Occipital lobe (tissue), 2 donors: ENCODE data around the gene SLC31A1. TPM values are rescaled to one million over a fixed set of nuclear protein-coding genes. Genes with fewer than 3 reads are reported as not detected.
"Not testable (repeated sequence)": the region's sequence is repeated elsewhere in the genome, so short reads cannot be mapped to it uniquely, and the experiment has no call there.

Experiments used
- DNase-seq: peaks from one replicate; lab custom pipeline; 2025; lab: John Stamatoyannopoulos, UW
- total RNA-seq: library from RNA; depleted of rRNA; stranded (reverse); fragments of >200 nt; gene quantifications from one replicate; pipeline ENCODE4 v1.2.3, GENCODE V29; 2014

SLC31A1 gene
- total RNA-seq, 1 donor from 2014 or later = 7.6 TPM

DNA sequence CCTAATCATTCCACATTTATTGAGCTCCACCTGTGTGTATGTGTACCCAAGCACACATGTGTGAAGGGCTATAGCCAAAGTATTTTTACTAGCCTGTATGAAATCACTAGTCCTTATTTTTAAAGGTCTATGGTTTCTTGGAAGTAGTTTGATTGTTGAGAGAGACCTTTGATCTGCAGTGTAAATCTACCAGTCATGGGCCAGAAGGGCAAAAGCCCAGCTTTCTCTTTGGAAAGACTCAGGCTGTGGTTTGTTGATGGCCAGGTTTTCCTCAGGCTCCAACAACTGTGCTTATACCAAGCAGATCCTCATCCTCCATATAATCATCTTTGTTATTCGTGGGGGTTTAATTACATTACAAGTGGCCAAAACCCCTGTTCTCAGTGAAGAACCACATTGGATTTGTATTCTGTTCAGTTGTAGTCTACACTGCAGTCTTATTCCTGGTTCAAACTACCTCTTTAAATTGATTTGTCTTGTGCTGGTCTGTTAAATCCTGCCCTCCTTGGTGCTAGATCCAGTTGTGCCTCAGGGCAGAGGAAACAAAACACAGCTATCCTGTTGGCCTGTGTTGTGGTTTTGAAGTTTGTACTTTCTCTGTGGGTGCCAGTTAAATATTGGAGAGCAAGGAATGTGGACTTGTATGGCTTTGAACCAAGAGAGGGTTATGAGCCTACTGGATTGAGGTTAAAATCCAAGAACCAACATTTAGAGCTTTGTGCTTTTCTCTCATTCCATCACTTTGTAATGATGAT lies 40.8 kb downstream of the SLC31A1 start:
- DNase-seq = no peak

DNA sequence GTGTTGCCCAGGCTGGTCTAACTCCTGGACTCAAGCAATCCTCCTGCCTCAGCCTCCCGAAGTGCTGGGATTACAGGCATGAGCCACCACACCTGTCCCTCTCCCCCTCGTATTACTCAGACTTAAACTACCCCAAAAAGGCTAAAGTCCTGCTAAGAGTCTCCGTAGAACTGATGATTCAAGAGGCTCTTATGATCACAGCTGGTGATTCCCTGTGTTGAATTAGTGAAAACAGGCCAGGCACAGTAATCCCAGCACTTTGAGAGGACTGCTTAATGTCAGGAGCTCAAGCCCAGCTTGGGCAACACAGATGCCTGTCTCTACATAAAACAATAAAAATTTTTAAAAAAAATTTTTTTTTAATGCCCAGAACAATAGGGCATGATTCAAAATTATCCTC lies 44.8 kb downstream of the SLC31A1 start:
- no peak for DNase-seq

- DNase-seq = no peak
Observed at GRCh38 chr9:113267911-113268566, 46.7 kb downstream of the SLC31A1 start.

GRCh38 chr9:113269355-113269754 lies 48.0 kb downstream of the SLC31A1 start:
- no peak for DNase-seq

DNA sequence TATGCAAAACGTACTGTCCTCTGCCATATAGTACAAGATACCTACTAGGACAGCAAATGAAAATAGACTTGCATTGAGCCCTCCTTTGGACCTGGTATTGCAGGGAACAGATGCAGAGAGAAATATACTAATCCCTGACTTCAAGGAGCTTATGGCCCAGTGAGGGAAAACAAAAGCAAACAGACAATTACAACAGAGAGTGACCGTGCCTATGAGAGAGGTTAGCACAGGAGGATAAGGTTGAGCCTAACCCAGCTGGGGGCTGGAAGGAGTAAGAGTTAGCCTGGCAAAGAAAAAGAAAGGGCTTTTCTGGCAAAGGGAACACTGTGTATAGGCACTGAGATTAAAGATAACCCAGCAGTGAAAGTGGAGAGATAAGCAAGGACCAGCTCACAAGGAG lies 48.5 kb downstream of the SLC31A1 start:
- no peak for DNase-seq

- DNase-seq = no peak
Observed at GRCh38 chr9:113274474-113275156, 53.3 kb downstream of the SLC31A1 start.

- peak; percentile 95 for DNase-seq
Observed at GRCh38 chr9:113275157-113276131, 54.1 kb downstream of the SLC31A1 start, which contains the start of the genes CDC26 and PRPF4. TSS of gene CDC26 (minus strand) at chr9:113275572. CDS start at chr9:113272507, 3,065 bp downstream. TSS of gene PRPF4 (plus strand) at chr9:113275658. CDS start at chr9:113275744, 86 bp downstream.

GRCh38 chr9:113278840-113279239 lies 57.5 kb downstream of the SLC31A1 start:
- no peak for DNase-seq

DNA sequence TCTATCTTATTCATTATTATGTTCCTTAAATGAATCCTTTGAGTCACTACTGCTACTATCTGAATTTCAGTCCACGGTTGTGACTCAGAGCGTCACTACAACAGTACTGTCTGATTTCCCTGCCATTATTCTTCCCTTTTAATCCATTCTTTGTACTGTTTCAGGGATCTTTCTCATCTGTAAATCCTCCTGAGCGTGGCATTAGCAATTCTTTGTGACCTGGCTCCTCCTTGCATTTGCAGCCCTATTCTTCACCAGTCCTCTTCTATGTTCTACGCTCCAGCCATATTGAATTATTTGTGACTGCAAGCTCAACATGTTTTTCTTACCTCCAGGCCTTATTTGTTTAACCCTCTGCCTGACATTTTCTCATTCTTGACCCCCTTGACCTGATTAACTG lies 60.0 kb downstream of the SLC31A1 start:
- DNase-seq = no peak

- DNase-seq = no peak
Observed at GRCh38 chr9:113289091-113289490, 67.7 kb downstream of the SLC31A1 start.

GRCh38 chr9:113290052-113290607 lies 68.8 kb downstream of the SLC31A1 start:
- no peak for DNase-seq

DNA sequence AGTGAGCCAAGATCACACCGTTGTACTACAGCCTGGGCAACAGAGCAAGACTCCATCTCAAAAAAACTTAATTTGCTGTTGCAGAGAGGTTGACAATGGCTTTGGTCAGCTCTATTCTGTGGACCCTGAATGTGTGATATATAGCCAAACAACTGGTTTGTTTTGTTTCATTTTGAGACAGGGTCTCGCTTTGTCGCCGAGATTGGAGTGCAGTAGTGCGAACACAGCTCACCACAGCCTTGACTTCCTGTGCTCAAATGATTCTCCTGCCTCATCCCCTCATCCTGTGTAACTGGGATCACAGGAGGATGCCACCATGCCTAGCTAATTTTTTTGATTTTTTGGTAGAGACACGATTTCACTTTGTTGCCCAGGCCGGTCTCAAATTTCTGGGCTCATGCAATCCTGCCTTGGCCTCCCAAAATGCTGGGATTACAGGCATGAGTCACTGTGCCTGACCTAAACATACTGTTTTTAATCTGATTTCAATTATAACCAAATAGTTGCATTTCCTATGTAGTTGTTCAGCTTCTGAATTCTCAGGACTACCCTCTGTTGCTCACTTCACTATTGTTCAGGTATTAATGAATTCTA lies 72.0 kb downstream of the SLC31A1 start:
- no peak for DNase-seq

DNA sequence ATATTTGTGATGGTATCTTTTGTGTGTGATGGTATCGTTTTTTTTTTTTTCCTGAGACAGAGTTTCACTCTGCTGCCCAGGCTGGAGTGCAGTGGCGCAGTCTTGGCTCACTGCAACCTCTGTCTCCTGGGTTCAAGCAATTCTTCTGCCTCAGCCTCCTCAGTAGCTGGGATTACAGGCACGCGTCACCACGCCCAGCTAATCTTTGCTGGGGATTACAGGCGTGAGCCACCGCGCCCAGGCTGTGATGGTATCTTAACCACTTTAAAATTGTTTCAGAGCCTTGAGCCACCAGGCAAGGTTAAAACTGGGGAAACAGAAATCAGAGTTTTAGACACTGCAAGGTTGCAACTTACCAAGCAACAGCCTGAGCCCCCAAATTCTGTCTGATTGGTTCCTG lies 74.9 kb downstream of the SLC31A1 start:
- not testable (repeated sequence) for DNase-seq

- DNase-seq = no peak
Observed at GRCh38 chr9:113296796-113297558, 75.6 kb downstream of the SLC31A1 start.

DNA sequence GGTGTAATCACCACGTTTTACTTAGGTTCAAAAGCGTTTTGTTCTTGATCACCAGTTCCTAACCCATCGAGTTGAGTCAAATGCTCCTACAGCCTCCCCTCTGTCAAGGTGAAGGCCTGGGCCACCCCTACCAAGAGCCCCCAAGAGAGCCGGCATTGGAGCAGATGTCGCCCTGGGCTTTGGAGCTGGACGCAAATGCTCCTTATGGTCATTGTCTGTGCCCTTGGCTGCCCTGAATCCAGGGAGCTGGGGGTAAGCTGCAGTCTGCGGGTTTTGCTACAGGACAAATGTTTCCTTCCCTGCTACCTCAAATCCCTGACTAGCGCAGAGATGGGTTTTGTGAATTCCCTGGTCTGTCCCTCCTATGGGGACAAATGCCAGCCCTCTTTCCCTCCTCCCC lies 77.0 kb downstream of the SLC31A1 start:
- DNase-seq = no peak

DNA sequence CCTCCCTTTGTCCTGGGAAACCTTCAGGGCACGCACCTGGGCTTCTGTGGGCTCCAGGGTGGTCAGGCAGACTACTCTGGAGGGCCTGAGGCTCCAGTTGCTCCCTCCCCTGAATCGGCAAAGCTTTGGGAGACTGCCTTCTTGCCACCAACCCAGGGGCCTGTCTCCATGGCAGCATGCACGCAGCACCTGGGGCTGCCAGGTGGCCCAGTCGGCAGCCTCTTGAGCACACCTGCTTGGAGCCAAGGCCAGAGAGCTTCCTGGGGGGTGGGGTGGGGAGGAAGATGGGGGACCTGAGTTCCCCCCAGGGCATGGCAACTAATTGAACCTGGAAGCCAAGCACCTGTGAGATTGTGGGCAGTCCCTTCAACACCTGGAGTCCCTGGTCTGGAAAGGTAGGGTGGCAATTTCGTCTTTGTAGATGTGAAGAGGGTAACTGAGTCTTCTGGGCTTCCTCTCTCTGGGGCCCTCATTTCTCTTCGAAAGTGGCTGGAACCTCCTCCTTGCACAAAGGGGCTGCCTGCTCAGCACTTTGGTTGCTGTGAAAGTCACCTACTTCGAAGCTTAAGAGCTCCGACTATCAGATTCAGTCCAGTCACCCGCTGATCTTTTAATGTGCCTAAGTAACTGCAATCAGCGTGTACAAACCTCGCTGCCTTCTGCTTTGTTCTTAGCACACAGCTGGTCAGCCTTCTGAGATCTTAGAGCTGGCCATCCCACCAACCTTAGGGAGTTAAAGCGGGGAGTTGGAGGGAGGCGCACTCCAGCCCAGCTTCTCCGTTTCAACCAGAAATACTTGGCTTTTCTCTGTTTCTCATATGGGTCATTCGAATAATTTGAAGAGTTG lies 77.8 kb downstream of the SLC31A1 start:
- DNase-seq = no peak

GRCh38 chr9:113299800-113300292 lies 78.5 kb downstream of the SLC31A1 start:
- DNase-seq = no peak

DNA sequence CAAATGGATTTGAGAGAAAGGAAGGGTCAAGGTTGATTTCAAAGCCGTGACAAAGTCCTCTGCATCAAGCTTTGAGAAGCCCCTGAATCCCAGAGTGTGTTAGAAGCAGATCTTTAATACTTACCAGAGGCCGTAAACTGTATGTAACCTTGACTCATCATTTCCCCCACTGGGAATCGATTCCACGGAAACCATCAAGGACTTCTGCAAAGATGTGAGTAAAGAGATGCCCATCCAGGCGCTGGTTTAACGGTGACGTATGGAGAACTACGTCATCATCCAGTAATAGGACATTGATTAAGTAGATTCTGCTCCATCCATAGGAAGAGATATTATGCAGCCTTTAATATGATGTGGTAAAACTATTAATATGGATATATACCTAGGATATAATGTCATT lies 80.2 kb downstream of the SLC31A1 start:
- no peak for DNase-seq
